NB4 (cell line): ENCODE results near the gene GLT1D1.

ENCODE experiments used
- POLR2A ChIP-seq: IDR thresholded peaks from 2 replicates; pipeline ENCODE4 v1.6.1; 2011; ENCODE audit warnings: mild to moderate bottlenecking; ENCODE audit not compliant: insufficient read length; ENCODE audit errors: extremely low read depth
- TF ChIP-seq, protein P1 (sequence below): IDR thresholded peaks from one replicate; pipeline ENCODE4 v1.5.1; 2012; ENCODE audit warnings: low read depth, low read length

GRCh38 chr12:128857133-128857763 lies 4.0 kb downstream of the GLT1D1 start:
- TF ChIP-seq, protein P1, sequence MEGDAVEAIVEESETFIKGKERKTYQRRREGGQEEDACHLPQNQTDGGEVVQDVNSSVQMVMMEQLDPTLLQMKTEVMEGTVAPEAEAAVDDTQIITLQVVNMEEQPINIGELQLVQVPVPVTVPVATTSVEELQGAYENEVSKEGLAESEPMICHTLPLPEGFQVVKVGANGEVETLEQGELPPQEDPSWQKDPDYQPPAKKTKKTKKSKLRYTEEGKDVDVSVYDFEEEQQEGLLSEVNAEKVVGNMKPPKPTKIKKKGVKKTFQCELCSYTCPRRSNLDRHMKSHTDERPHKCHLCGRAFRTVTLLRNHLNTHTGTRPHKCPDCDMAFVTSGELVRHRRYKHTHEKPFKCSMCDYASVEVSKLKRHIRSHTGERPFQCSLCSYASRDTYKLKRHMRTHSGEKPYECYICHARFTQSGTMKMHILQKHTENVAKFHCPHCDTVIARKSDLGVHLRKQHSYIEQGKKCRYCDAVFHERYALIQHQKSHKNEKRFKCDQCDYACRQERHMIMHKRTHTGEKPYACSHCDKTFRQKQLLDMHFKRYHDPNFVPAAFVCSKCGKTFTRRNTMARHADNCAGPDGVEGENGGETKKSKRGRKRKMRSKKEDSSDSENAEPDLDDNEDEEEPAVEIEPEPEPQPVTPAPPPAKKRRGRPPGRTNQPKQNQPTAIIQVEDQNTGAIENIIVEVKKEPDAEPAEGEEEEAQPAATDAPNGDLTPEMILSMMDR: no peak
- no peak for TF ChIP-seq POLR2A
